Right ventricle myocardium inferior (tissue), 1 donor: Measurements from ENCODE around the gene OMP. TPM values are rescaled to one million over a fixed set of nuclear protein-coding genes. Genes with fewer than 3 reads are reported as not detected.

ENCODE experiments used
- ATAC-seq: fragments of 200-7000 bp; cut with Tn5 transposase; one replicate; pipeline ENCODE4 v1.9.1; 2020; ENCODE audit warnings: mild to moderate bottlenecking, moderate library complexity
- DNase-seq: peaks from one replicate; pipeline ENCODE4 v3.0.0; 2021; ENCODE audit errors: missing footprints
- intact Hi-C: fragments of 100-400 bp; cut with DNase I; formaldehyde crosslinking; loops from one replicate; pipeline ENCODE4 v1.11.0; 2022
- total RNA-seq: library from RNA; stranded (reverse); fragmentation: NEBNext Ultra II Directional; extraction: Animal tissue kit (Norgen Biotek cat#: 25700); gene quantifications from one replicate; pipeline ENCODE4 v1.2.1, GENCODE V29; 2021
- donor health status: DM: no; HTN: yes; CAD: no; lungs with severe emphysema.

The OMP gene
- total RNA-seq, 1 donor from 2014 or later = not detected

- peak; percentile 82 for DNase-seq
- intact Hi-C loops = loop anchor here (1.0 to 5.0 kb wide), 2 partner anchors 61 to 420 kb away; no protein-coding TSS in a partner anchor
- ATAC-seq = peak; percentile 62
Measured at GRCh38 chr11:77127235-77127911, 24.7 kb downstream of the OMP start.

DNA sequence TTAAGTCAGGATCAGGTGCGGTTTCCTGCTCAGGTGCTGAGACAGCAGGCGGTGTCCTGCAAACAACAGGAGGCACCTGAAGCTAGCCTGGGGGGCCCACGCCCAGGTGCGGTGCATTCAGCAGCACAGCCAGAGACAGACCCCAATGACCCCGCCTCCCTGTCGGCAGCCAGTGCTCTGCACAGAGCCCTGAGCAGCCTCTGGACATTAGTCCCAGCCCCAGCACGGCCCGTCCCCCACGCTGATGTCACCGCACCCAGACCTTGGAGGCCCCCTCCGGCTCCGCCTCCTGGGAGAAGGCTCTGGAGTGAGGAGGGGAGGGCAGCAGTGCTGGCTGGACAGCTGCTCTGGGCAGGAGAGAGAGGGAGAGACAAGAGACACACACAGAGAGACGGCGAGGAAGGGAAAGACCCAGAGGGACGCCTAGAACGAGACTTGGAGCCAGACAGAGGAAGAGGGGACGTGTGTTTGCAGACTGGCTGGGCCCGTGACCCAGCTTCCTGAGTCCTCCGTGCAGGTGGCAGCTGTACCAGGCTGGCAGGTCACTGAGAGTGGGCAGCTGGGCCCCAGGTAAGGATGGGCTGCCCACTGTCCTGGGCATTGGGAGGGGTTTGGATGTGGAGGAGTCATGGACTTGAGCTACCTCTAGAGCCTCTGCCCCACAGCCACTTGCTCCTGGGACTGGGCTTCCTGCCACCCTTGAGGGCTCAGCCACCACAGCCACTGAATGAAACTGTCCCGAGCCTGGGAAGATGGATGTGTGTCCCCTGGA is 25.5 kb downstream of the OMP start, which contains the start of gene MYO7A:
MYO7A (plus strand) TSS at position 327 of the 772 bp plus-strand sequence. CDS start 2,389 bp downstream, outside the sequence.
- ATAC-seq = peak; percentile 73
- DNase-seq = peak; percentile 88
- intact Hi-C loops = loop anchor here (1.0 to 5.0 kb wide), 2 partner anchors 60 to 419 kb away; no protein-coding TSS in a partner anchor

DNA sequence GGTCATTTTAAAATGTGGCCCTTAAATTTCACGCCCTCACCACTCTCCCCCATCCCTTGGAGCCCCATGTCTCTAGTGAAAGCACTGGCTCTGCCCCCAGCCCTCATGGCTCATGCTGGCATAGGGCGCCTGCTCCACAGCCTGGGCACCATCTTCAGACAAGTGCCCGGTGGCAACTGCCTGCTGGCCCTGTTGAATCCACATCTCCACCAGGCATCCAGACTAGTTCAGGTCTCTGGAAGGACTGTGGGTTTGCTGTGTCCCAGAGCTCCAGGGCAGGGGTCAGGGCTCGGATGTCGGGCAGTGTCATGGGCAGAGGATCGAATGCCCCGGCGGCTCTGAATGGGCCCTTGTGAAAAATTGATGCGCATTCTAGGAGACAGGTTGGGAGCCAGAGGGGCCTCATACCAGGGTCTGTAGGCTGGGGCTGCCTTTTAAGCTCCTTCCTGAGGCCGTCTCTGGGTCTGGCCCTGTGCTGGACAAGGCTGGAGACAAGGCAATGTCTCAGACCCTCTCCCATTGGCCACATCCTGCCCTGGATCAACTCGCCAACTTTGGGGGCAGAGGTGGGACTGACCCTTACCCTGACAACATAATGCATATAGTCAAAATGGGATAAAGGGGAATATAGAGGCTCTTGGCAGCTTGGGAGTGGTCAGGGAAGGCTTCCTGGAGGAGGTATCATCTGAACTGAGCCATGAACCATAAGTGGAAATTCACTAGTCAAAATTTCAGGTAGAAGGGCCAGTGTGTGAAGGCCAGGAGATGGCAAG is 26.6 kb downstream of the OMP start:
- DNase-seq = peak; percentile 52
- no peak for ATAC-seq

GRCh38 chr11:77129842-77130756 is 27.5 kb downstream of the OMP start:
- intact Hi-C loops = loop anchor here (5.0 kb wide), 1 partner anchor 417 kb away; no protein-coding TSS in a partner anchor
- peak; percentile 64 for DNase-seq
- ATAC-seq = no peak

More for the DNA sequence above, 26.6 kb downstream of the OMP start:
- intact Hi-C loops = loop anchor here (5.0 kb wide), 1 partner anchor 418 kb away; no protein-coding TSS in a partner anchor

DNA sequence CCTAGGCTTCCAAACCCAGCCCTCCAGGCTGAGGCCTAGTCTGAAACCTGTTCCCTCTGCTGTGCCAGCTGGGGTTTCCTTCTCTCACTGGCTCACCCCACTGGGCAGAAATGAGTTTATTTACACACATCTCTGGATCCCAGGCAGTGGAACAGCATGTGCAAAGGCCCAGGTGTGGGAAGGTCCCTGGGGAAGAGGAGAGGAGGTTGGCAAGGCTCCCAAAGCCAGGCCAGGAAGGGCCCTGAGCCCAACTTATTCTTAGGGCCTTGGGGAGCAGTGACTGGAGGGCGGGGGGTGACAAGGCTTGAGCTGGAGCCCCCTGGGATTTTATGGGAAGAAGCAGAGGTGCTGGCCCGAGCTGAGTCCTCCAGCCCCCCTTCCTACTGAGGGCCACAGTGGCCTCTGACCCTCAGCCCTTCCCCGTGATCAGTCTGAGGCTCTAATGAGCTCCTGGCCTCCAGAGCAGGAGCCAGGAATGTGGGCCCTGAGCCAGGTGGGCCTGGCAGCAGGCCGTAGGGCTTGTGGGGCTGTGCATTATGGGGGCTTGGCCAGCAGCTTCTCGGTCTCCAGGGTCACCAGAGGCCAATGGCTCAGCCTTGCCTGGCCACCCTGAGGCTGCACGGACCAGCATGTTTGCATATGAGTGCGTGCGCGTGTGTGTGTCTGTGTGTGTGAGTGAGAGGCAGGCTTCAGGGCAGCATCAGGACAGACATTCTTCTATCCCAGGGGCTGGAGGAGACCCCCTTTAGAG is 28.3 kb downstream of the OMP start:
- peak; percentile 88 for DNase-seq
- intact Hi-C loops = no loop called here
- ATAC-seq = peak; percentile 64

GRCh38 chr11:77131560-77131959 is 28.9 kb downstream of the OMP start:
- peak; percentile 40 for DNase-seq
- intact Hi-C loops = no loop called here
- no peak for ATAC-seq

GRCh38 chr11:77135069-77135468 is 32.4 kb downstream of the OMP start:
- intact Hi-C loops = no loop called here
- ATAC-seq (no peak), DNase-seq (no peak)

DNA sequence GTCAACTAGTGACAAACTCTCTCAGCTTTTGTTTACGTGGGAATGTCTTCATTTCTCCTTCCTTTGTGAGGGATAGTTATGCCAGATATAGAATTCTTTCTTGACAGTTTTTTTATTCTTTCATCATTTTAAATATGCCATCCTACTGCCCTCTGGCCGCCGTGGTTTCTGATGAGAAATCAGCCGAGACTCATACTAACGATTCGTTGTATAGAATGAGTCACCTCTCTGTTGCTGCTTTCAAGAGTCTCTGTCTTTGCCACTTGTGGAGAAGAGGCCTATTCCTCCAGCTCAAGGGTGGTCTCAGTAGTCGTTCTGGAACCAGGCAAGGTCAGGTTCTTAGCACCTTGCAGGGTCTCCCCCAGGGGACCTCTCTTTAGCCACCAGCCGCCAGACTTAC is 33.4 kb downstream of the OMP start:
- intact Hi-C loops = no loop called here
- no peak for ATAC-seq
- DNase-seq = no peak

- intact Hi-C loops = no loop called here
- DNase-seq (no peak), ATAC-seq (no peak)
Measured at GRCh38 chr11:77136784-77137420, 34.3 kb downstream of the OMP start.

- intact Hi-C loops = no loop called here
- ATAC-seq (no peak), DNase-seq (no peak)
Measured at GRCh38 chr11:77137421-77137820, 34.8 kb downstream of the OMP start.

GRCh38 chr11:77138106-77138649 is 35.5 kb downstream of the OMP start:
- DNase-seq (no peak), ATAC-seq (no peak)
- intact Hi-C loops = no loop called here

DNA sequence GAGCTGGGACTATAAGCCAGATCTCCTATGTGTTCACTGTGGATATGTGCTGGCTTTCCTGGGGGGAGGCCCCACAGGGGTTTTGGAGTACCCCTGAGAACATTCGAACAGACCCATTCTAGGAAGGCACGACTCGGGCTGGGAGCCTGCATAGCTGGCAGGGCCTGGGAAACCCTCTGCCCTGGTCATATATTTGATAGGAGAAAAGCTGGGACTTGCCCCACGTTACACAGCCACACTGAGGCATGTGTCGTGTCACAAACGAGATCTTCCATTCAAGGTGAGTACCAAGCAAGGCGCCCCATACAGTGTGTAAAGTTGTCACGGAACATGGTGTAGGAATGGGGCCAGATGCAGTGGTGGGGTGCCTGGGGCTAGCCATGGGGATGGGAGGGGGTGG is 36.6 kb downstream of the OMP start:
- DNase-seq (peak; percentile 42), ATAC-seq (no peak)
- intact Hi-C loops = no loop called here

DNA sequence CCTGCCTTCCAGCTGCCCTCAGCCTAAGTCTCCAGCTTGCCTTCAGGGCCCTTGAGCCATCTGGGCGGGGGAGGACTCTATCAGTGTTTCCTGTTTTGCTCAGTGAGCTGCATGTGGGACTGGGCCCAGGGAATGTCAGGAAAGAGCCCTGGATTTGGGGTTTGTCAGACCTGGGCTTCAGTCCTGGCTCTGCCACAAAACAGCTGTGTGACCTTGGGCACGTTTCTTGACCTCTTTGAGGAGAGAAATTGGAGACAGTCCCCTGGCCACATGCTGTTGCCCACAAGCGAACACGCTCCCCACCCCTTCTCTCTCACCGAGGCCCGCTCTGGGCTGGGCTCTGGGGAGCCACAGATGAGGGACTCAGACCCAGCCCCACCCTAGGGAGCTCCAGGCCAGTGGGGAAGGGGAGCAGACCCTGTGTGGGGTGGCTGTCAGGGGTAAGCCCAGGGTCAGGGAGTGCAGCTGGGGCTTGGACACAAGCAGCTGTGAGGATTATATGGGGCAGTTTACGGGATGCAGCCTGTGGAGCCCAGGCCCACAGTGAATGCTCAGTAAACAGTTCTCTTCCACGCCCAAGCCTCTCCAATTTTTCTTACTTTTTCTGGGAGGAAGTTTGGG is 37.7 kb downstream of the OMP start:
- ATAC-seq (peak; percentile 81), DNase-seq (no peak)
- intact Hi-C loops = no loop called here

DNA sequence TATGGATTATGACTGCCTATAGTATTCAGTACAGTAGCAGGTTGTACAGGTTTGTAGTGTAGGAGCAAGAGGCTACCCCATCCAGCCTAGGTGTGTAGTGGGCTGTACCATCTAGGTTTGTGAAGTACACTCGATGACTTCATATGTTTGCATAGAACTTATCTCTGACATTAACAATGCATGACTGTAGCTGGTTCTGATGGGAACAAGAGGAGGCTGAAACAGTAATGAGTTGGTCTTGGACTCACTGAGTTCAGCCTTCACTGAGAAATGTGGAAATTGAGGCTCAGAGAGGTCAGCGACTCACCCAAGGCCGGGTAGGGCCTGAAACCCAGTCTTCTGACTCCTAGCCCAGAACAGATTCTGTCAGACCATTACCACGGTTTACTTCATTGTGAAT is 38.4 kb downstream of the OMP start:
- no peak for ATAC-seq
- intact Hi-C loops = no loop called here
- DNase-seq = no peak

DNA sequence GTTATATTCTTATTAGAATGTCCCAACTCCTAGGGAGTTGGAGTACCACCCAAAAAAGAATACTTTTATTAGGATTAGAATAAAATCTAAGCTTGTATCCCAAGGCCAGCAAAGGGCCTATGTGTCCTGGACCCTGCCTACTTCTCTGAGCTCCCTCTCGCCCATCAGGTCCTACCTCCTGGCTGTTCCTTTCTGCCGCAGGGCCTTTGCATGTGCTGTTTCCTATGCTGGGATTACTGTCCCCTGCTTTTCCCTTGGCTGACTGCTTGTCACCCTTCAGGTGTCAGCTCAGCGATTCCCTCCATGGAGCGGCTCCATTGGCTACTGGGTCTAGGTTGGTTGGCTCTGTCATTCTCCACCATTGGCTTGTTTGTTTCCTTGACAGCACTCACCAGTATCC is 38.8 kb downstream of the OMP start:
- DNase-seq (no peak), ATAC-seq (no peak)
- intact Hi-C loops = no loop called here
